ENCODE results near the gene CNGA1. TPM values are rescaled to one million over a fixed set of nuclear protein-coding genes. Genes with fewer than 3 reads are reported as not detected.

CNGA1 gene
- not detected for total RNA-seq

DNA sequence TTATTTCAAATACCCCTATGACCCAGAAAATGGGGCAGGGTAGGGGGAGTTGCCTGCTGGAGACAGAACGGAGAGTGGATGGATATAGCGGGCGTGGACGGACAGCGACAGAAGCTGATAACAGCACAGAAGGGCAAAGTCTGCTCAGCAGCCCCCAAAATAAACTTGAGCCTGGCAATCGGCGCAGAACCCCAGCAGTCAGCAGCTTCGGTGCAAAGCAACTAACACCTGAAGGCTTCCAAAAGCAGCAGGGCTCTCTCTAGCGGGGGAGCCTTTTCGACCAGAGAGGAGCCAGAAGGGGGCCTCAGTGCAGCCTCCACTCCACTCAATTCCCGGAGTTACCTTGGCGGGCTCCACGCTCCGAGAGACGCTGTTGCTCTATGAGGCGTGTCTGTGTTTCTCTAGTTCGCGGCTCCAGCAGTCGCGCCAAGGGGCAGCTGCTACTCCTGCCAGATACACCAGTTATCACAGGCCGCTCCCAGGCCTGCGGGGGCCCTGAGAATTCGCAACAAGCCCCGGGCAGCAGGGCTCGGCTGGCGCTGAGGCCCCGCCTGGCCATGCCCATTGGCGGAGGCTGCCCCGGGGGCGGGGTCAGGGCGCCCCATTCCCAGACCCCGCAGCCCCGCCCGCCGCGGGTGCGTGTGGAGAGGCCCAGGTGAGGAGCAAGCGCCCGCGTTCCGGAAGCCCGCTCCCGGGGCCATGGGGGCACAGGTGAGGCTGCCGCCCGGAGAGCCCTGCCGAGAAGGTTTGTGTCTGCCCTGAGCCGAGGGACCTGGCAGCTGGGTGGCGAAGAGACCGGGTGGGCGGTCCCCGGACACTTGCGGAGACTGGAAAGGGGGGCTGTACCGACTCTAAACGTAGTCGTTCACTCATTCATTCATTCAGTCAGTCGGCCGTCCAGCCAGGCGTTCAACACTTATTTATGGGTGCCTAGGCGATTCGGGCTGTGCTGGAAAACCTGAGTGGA, at the start of gene CNGA1, which contains the start of gene NIPAL1:
Gene CNGA1, minus strand, starts transcription at position 541 of the 967 bp plus-strand sequence. CDS start 63,992 bp downstream, outside the sequence.
Gene NIPAL1, plus strand, starts transcription at position 632 of the 967 bp plus-strand sequence. Its CDS starts 68 bp downstream, at position 700.
- DNase-seq (ENCODE audit: low read depth in 2 of 3, low spot score in 2 of 3): peak; percentile 30 to 59 (median 50)

DNA sequence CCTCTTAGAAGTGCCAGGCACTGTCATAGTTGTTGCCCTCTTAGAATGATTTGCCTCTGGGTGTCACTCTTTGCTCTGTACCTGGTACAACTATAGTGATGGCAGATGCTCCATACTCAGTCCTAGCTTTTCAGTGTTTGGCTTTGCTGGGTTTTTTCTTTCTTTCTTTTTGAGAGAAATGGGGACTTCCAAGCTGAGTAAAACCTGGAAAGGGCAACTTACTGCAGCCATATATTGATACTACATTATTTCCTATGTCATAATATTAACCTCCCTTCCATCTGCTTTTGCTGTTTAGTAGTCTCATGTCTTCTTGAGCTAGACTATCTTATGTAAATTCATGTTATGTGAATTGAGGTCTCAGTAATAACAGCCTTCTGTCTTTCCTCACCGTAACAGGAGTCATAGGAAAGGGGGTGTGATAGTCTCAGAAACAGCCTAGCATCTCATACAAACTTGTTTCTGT, 49.1 kb upstream of the CNGA1 start:
- no peak for DNase-seq (ENCODE audit: low read depth in 2 of 3, low spot score in 2 of 3)

DNA sequence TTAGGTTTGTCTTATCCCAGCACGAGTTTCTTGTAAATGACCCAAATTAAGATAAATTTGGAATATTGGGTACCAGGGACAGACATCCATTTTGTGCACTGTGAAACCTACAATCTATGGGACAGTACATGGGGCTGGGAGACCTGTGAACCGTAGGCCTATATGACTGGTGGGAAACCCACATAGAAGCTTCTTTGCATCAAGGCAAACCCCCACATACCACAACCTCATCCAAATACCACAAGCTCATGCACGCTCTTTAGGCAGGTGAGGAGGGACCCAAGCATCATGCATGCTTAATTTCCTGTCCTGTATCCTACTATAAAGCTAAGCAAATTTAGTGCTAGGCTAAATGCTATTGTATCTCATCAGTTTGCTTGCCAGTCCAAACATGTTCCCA, 47.9 kb upstream of the CNGA1 start:
- DNase-seq (ENCODE audit: low read depth in 2 of 3, low spot score in 2 of 3): no peak

DNA sequence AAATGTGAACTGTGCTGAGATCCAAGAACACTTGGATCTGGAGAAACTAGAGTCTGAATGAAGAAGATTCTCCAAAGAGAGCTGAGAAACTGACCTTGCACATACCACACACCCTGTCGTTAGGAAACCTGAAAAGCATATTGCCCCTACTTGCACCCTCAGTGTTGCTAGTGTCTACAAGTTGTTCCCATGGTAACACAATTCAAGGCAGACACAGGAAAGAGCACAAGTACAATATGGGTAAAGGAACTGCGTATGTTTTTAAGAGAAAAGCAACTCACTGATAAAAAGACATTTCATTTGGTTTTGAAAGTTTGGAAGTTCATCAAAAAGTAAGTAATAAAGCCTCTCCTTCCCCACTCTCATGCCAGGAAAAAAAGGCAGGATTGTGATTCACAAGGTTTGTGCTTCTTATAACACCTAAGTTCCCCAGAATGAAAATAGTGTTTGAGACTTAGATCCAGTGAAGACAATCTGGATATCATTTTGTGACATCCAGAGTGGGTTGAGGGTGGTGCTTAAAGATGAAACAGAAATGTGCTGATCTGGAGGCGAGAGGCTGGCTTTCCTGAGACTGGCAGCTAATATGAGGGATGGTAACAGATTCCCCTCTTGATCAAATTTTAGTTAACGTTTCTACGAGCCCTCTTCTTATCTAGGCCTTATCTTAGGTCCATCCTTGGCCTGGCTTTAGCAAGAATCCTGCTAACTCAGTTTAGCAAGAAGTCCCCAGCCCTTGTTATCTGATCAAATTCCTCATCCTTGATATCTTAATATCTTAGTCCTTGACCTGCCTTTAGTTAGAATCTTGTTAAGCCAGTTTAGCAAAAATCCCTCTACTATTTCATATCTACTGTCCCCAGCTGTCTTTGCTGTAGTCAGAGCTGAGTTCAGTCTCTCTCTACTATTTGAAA, 42.4 kb upstream of the CNGA1 start:
- no peak for DNase-seq (ENCODE audit: low read depth in 2 of 3, low spot score in 2 of 3)

DNA sequence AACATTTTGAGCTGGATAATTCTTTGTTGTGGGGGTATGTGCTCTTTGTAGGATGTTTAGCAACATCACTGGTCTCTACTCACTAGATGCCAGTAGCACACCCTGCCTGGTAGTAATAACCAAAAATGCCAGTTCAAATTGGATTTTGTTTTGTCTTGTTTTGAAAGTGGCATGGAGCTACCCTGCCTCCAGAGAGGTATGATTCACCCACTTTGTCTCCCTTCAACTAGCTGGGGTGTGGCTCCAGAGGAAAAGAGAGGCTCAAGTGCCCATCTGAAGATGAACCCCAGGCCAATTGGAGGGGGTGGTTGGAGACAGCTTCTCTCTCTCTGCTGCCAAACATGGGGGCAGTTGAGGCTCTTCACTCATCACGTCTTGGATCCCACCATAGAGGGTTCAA, 34.6 kb upstream of the CNGA1 start:
- DNase-seq (ENCODE audit: low read depth in 2 of 3, low spot score in 2 of 3): no peak

DNA sequence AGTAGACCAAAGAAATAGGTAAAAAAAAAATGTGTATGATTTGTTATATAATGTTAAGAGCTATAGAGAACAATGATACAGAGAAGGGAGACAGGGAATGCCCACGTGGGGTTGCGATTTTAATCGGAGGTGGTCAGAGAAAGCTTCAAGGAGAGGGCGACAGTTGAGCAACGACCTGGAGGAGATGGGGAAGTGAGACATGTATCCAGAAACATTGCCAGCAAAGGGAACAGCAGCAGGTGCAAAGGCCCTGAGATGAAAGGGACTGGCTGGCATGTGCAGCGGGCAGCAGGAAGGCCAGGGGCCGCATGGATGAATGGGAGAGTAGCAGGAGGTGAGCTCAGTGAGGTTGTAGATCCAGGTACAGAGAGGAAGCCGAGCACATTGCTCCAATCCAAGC, 33.0 kb upstream of the CNGA1 start:
- no peak for DNase-seq (ENCODE audit: low read depth in 2 of 3, low spot score in 2 of 3)

DNA sequence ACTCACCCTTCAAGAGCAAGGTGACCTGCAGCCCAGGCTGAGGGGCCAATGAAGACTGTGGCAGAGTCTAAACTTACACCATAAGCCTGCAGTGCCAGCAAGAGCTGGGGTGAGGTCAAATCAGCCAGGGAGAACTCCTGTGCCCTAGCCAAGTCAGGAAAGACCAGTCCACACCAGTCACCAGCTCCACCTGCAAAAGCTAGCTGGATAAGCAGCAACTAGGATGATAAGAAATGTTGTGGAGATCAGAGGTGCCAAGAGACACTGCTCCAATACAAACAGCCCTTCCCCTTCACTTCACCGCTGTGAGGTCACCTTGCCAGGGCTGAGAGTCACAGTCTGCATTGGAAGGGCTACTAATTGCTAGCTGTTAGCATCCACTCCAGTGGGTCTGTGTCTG, 31.4 kb upstream of the CNGA1 start:
- DNase-seq (ENCODE audit: low read depth in 2 of 3, low spot score in 2 of 3): peak in 1 of 3 donors; percentile 7

DNA sequence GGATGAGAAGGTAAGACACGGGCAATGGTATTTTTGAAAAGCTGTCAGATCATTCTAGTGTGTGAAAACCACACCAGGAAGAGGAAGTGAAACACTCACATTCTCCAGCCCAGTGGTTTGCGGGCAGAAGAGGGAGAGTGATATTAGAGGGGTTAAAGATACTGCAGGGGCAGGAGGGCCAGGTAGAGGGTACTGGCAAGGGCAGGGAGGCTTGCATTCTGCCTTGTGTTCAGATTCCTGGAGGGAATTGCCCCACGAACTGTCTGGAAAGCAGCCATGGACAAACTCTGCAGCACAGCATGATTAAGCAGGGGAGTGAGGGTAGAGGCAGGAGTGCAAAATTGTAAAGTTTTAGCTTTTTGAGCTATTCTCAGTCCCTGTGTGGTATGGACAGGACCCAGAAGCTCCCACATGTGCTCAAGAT, 31.0 kb upstream of the CNGA1 start:
- peak; percentile 3 to 84 (median 76) for DNase-seq (ENCODE audit: low read depth in 2 of 3, low spot score in 2 of 3)

DNA sequence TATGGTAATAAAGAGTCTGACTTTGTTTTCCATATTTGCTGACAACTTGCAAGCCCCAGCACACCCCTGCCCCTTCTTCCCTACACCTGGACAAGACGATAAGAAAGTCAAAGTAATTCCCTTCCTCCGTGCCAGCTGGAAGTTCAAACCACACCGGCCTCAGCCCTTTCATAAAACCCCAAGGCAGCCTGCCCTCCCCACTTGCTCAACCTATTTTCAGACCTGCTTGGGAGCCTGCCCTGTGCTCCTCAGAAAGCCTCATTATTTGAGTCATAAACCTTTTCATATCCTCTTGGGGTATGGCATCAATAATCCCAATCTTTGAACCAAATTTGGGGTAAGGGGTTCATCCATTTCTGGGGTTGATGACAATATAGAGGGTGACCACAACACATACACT, 29.6 kb upstream of the CNGA1 start:
- DNase-seq (ENCODE audit: low read depth in 2 of 3, low spot score in 2 of 3): no peak

DNA sequence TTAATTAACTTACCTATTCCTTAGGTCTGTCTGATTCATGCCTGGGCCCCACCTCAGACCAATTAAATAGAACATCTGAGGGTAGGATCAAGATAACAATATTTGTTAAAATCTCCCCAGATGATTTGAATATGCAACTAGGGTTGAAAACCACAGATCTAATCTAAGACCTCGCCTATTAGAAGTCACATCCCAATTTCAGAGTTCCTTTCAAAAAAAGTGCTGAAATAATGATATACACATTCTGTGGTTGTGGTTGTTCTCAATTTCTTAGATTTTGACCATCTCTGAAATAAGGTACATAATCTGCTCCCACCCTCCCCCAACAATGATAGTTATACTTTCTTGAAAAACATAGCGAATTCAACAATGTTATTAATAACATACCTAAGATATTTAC, 27.8 kb upstream of the CNGA1 start:
- DNase-seq (ENCODE audit: low read depth in 2 of 3, low spot score in 2 of 3): no peak

DNA sequence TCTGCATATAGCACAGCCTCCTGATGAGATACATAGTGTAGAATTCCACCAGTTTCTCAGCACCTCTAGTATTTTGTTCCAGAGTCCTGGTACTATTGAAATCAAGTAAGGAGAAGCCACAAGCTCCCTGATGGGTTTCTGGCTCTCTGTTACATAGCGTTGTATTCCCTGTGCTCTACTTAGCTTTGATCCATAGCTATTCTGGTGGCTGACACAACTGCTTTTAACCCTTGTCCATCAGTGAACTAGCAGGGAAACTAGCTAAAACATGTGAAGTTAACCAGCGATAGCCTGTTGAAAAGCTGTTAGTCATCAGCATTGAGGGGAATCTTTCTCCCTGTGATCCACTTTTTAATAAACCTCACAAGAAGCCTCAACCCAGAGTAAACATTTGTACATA, 27.0 kb upstream of the CNGA1 start:
- DNase-seq (ENCODE audit: low read depth in 2 of 3, low spot score in 2 of 3): no peak

DNA sequence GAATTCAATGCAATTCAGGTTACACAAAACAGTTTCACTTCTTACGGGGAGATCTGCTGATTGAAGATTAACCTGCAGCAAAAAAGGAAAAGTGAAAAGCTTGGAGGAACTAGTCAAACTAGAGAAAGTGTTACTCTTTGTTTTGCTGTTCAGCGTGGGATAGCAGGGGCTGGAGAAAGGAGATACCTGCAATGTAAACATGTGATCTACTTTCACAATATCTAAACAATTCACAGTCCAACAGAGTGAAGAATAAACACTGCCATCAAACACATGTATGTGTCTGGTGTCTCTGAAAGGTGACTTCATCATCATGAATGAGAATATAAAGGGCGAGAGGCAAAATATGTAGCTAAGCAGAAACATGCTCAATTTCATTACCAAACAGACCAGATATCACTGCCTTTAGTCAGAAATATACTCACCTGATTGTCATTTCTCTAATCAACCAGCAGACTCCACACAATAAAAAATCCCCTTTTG, 26.5 kb upstream of the CNGA1 start:
- no peak for DNase-seq (ENCODE audit: low read depth in 2 of 3, low spot score in 2 of 3)

DNA sequence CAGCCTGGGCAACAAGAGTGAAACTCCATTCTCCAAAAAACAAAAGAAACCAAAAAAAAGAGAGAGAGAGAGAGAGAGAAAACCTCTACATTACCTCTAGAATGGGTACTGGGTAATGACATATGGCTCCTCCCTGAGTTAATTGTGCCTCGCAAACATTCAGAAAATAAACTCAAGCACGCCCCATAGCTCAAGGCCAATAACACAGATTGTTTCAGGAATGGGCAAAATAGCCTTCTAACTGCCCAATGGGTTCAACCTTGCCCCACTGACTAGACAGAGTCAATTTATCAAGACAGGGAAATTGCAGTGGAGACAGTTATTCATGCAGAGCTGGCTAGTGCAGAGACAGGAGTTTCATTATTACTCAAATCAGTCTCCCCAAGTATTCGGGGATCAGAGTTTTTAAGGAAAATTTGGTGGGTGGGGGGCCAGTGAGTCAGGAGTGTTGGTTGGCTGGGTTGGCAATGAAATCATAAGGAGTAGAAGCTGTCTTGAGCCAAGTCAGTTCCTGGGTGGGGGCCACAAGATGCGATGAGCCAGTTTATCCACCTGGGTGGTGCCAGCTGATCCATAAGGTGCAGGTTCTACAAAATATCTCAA, 25.2 kb upstream of the CNGA1 start:
- no peak for DNase-seq (ENCODE audit: low read depth in 2 of 3, low spot score in 2 of 3)

DNA sequence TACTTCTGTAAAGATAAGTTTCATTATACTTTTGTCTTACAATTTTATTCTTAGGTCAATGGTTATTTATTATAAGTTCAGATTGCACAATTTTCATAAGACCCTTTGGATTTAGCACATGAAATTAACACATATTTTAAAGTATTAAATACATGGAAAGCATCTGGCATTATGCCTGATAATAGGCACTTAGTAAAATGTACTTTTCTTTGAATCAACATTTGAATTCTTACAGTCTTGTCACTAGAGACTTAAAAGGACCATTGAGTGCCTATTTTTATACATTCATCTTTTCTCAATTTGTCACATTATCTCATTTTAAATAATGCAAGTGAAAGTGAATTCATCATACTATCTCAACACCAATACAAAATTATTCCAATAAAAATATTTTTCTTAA, 23.1 kb upstream of the CNGA1 start:
- DNase-seq (ENCODE audit: low read depth in 2 of 3, low spot score in 2 of 3): no peak

DNA sequence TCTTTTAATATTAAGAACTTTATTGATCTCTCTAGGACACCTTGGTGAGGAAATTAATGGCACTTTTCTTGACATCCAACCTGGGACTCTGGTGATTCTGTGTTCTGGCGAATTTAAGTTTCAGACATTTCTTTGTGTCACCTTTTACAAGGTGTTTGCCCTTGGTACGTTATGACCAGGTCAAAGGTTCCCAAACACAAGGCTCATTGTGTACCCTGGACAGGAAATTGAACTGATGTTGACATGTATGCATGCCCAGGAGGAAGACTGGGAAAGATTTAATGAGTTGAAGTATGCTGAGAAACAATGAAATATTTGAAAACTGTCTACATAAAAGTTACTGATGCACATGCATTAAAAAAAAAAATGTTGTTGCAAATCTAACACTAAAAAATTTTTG, 22.2 kb upstream of the CNGA1 start:
- DNase-seq (ENCODE audit: low read depth in 2 of 3, low spot score in 2 of 3): no peak

DNA sequence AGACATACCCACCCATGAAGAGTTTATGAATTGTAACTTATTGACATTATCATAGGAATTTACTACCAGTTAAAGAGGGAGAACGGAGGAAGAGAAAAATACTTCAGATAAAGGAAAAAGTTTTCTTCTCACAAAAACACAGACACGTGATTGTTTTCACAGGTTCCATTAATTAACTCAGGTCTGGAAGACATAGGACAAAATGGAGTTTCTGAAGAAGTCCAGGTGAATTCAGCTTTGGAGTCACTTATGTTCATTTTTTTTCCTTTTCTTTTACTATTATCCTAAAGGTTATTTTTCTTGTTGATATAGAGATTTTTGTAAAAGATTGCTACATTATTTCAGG, 20.6 kb upstream of the CNGA1 start:
- DNase-seq (ENCODE audit: low read depth in 2 of 3, low spot score in 2 of 3): no peak

DNA sequence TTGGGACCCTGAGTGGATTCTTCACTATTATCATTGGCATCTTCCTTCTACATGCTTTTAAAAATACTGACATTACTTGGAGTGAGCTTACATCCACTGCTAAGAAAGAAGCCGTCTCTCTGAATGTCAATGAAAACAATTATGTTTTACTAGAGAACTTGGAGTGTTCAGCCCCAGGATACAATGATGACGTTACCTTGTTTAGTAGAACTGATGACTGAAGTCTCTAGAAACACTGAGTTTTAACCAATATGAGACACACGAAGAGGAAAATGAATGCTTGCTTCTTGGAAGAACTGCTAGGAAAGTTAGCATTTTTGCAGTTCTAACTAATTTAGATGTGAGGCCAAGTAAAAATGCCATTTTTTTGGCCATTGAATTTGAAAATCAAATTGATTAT, 19.5 kb upstream of the CNGA1 start:
- no peak for DNase-seq (ENCODE audit: low read depth in 2 of 3, low spot score in 2 of 3)

DNA sequence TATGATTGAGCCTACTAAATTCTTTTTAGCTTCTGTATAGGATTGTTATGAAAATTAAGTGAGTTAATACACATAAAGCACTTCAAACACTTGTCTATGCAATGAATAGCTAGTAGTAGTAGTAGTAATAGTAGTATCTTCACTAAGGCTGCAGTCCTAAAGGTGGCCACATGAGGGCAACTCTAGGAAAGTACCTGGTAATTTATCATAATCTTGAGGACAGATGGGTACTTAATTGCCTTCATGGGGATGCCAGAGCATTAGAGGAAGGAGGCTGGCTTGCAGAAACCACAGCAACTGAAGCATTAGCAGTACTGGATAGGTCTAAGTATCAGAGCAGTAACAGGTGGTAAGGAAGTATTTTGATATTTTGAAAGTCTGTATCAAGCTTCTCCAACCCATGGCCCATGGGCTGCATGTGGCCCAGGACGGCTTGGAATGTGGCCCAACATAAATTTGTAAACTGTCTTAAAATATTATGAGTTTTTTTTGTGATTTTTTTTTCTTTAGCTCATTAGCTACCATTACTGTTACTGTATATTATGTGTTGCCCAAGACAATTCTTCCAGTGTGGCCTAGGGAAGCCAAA, 17.4 kb upstream of the CNGA1 start:
- DNase-seq (ENCODE audit: low read depth in 2 of 3, low spot score in 2 of 3): peak; percentile 23 to 71 (median 50)

DNA sequence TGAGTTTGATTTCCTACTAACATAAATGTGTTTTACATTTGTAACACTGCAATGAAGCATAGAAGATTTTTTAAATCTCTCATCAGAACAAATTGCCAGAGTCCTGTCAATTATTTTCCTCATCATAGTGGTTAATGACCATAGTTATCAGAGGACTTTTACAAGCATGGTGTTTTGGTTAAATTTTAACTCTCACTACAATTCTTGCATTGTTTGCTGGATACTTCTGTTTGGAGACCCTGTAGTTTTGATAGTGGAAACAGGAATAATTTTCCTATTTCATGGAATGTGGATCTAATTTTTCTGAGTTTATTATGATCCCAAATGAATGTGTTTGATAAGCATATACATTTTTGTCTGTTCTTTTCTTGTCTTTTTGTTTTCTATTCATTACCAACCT, 16.9 kb upstream of the CNGA1 start:
- DNase-seq (ENCODE audit: low read depth in 2 of 3, low spot score in 2 of 3): no peak

DNA sequence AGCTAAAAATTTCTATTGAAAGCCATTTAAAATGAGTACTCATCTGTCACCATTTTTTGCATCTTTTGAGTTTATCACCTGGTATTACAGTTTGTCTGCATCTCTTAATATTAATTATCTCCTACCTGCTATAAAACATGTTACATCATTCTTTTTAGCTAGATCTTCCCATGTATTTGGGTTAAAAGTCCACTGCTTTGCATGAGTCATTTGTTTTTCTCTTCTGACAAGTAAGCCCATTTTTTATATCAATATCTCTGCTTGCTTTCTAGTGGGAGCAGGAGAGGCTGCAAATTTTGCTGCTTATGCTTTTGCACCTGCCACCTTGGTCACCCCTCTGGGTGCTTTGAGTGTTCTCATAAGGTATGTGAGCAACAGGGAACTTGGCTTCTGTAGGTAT, 16.2 kb upstream of the CNGA1 start:
- DNase-seq (ENCODE audit: low read depth in 2 of 3, low spot score in 2 of 3): no peak

All from hematopoietic multipotent progenitor cell (in vitro differentiated cells).